ENCODE data around the gene ZSCAN5B.
"Not testable (repeated sequence)": the region's sequence is repeated elsewhere in the genome, so short reads cannot be mapped to it uniquely, and the experiment has no call there.

ZSCAN5B gene

DNA sequence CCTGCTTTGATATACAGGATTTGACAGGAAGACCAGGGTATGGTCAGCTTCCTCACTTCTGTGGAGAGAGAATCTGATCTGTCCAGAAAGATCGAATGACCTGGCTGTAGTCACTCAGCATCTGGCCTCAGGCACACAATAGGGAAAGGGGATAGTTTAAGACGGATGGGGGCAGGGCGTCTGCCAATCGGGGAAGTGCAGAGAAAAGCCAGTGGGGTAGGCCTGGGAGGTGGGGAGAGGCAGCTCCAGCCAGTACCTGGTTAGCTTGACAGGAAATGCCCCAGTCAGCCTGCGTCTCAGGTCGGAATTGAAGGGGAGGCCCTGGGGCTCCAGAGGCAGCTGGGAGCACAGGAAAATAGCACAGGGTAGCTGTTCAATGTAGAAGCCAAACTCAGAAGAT, 44.1 kb downstream of the ZSCAN5B start:
- TF ChIP-seq, protein P1, sequence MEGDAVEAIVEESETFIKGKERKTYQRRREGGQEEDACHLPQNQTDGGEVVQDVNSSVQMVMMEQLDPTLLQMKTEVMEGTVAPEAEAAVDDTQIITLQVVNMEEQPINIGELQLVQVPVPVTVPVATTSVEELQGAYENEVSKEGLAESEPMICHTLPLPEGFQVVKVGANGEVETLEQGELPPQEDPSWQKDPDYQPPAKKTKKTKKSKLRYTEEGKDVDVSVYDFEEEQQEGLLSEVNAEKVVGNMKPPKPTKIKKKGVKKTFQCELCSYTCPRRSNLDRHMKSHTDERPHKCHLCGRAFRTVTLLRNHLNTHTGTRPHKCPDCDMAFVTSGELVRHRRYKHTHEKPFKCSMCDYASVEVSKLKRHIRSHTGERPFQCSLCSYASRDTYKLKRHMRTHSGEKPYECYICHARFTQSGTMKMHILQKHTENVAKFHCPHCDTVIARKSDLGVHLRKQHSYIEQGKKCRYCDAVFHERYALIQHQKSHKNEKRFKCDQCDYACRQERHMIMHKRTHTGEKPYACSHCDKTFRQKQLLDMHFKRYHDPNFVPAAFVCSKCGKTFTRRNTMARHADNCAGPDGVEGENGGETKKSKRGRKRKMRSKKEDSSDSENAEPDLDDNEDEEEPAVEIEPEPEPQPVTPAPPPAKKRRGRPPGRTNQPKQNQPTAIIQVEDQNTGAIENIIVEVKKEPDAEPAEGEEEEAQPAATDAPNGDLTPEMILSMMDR (IDR thresholded peaks at IDR 0.05; ENCODE audit: low read depth, low read length, missing control alignments): no peak
- H3K4me3 ChIP-seq (ENCODE audit: low read depth, low read length): no peak overlapping the region
- no peak for DNase-seq (ENCODE audit: low read depth)
- in situ Hi-C loops (cut with HindIII; ENCODE audit: low sequenced_read_pairs): no loop called here

DNA sequence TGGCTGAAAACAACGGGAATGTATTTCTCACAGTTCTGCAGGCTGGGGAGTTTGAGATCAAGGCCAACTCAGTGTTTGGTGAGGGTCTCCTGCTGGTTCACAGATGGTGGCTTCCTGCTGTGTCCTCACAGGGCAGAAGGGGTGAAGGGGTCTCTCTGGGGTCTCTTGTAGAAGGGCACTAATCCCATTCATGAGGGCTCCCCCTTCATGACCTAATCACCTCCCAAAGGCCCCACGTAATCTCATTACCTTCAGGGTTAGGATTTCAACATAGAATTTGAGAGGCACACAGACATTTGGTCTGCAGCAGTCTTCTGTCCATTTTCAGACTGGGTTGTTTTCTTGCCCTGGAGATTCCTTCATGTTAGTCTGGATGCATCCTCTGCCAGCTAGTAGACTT, 44.9 kb downstream of the ZSCAN5B start:
- TF ChIP-seq, protein P1 (IDR thresholded peaks at IDR 0.05; ENCODE audit: low read depth, low read length, missing control alignments): no peak
- no peak overlapping the region for H3K4me3 ChIP-seq (ENCODE audit: low read depth, low read length)
- in situ Hi-C loops (cut with HindIII; ENCODE audit: low sequenced_read_pairs): no loop called here
- DNase-seq (ENCODE audit: low read depth): no peak

DNA sequence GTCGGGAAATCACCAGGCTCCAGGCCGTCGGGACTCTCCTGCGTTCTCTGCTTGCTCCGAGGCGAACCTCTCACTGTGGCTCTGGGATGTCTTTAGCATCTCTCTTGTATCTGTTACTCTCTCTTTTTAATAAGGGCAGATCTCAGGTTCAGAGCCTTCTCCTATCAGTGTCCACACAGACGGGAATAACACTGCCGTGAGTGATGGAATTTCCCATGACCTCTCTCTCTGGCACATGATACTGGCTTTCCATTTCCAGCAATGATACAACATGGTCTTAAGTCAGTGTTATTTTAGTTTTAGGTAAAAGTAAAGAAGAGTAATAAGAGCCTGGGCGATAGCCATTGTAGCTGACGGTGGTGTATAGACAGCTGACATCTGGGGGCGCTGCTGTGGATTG, 47.2 kb downstream of the ZSCAN5B start:
- in situ Hi-C loops (cut with HindIII; ENCODE audit: low sequenced_read_pairs): no loop called here
- TF ChIP-seq, protein P1 (IDR thresholded peaks at IDR 0.05; ENCODE audit: low read depth, low read length, missing control alignments): no peak
- DNase-seq (ENCODE audit: low read depth): no peak
- no peak overlapping the region for H3K4me3 ChIP-seq (ENCODE audit: low read depth, low read length)

DNA sequence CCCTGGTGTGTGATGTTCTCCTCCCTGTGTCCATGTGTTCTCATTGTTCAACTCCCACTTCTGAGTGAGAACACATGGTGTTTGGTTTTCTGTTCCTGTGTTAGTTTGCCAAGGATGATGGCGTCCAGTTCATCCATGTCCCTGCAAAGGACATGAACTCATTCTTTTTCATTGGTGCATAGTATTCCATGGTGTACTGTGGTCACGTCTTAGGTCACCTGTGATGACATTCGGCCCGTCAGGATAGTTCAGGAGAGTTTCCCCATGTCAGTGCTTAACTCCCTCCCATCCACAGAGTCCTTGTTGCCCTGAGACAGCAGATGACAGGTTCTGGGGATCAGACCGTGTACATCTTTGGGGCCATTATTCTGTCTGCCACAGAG, 47.9 kb downstream of the ZSCAN5B start:
- DNase-seq (ENCODE audit: low read depth): no peak
- TF ChIP-seq, protein P1 (IDR thresholded peaks at IDR 0.05; ENCODE audit: low read depth, low read length, missing control alignments): no peak
- in situ Hi-C loops (cut with HindIII; ENCODE audit: low sequenced_read_pairs): no loop called here

DNA sequence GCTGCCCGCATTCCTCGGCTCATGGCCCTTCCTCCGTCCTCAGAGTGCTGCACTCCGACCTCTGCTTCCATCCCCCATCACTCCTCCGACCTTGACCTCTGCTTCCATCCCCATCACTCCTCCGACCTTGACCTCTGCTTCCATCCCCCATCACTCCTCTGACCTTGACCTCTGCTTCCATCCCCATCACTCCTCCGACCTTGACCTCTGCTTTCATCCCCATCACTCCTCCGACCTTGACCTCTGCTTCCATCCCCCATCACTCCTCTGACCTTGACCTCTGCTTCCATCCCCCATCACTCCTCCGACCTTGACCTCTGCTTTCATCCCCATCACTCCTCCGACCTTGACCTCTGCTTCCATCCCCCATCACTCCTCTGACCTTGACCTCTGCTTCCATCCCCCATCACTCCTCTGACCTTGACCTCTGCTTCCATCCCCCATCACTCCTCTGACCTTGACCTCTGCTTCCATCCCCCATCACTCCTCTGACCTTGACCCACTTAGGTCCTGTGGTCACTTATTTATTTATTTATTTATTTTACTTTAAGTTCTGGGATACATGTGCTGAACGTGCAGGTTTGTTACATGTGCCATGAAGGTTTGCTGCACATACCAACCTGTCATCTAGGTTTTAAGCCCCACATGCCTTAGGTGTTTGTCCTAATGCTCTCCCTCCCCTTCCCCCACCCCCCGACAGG, 48.5 kb downstream of the ZSCAN5B start:
- in situ Hi-C loops (cut with HindIII; ENCODE audit: low sequenced_read_pairs); H3K4me3 ChIP-seq (ENCODE audit: low read depth, low read length); DNase-seq (ENCODE audit: low read depth): not testable (repeated sequence)

More for the DNA sequence above, 47.9 kb downstream of the ZSCAN5B start:
- no peak overlapping the region for H3K4me3 ChIP-seq (ENCODE audit: low read depth, low read length)

DNA sequence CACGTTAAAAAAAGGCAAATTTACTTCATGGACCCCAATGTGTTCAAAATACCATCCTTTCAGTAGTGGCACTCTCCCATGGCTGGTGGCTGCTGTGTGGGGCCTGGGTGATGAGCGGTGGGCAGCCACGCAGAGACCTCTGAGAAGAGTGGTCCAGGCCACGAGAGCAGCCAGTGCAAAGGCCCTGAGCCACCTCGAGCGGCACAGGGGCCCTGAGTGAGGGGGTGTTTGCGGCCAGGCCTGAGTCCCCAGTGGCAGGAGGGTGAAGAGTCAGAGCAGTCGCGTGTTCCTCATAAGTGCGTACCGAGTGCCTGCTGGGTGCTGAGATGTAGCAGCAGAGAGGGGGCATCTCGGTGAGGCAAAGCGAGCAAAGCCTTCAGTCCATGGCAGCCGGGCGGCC, 49.5 kb downstream of the ZSCAN5B start:
- no peak for DNase-seq (ENCODE audit: low read depth)
- in situ Hi-C loops (cut with HindIII; ENCODE audit: low sequenced_read_pairs): no loop called here
- no peak overlapping the region for H3K4me3 ChIP-seq (ENCODE audit: low read depth, low read length)
- TF ChIP-seq, protein P1 (IDR thresholded peaks at IDR 0.05; ENCODE audit: low read depth, low read length, missing control alignments): no peak

DNA sequence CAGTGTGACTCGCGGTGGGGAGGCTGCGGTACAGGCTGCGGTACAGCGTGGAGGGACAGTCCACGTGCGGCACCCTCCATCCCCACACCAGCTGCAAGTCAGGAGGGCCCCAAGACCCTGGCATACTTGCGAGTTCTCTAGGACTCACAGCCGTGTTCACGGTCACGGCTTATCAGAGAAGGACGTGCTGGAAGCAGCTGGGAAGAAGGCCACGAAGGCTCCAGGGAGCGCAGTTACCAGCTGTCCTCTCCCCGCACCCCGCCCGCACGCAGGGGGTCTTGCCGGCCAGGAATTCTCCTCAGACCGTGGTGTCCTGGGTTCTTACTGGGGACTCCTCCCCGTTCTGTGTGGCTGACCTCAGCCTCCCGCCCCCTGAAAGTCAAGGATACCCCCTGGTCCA, 50.3 kb downstream of the ZSCAN5B start:
- TF ChIP-seq, protein P1 (IDR thresholded peaks at IDR 0.05; ENCODE audit: low read depth, low read length, missing control alignments): no peak
- DNase-seq (ENCODE audit: low read depth): no peak
- in situ Hi-C loops (cut with HindIII; ENCODE audit: low sequenced_read_pairs): no loop called here
- no peak overlapping the region for H3K4me3 ChIP-seq (ENCODE audit: low read depth, low read length)

Data from astrocyte of the cerebellum (primary cell).